ENCODE data around the gene SPRR3. TPM values are rescaled to one million over a fixed set of nuclear protein-coding genes. Genes with fewer than 3 reads are reported as not detected.

The SPRR3 gene
- total and polyA plus RNA-seq, 3 experiments from 2014 or later: not detected

GRCh38 chr1:153032677-153033308, 31.2 kb downstream of the SPRR3 start:
- CTCF ChIA-PET: no interaction called here
- no peak overlapping the region for H3K4me3 Mint-ChIP-seq
- Histone ChIP-seq H3K4me1 (ENCODE audit: insufficient read depth, low read length) (no peaks in the 10 kb centered on the region), H3K9me3 (ENCODE audit: low read length) (no peaks in the 10 kb centered on the region), H3K4me3 (ENCODE audit: low read length) (no peak overlapping the region), H3K36me3 (ENCODE audit: insufficient read depth, low read length) (no peaks in the 10 kb centered on the region), H3K27ac (ENCODE audit: low read depth, low read length) (no peak overlapping the region), H3K27me3 (ENCODE audit: insufficient read depth, low read length, poor library complexity, severe bottlenecking) (no peaks in the 10 kb centered on the region)
- no peaks in the 10 kb centered on the region for H3K36me3 Mint-ChIP-seq
- H3K27ac Mint-ChIP-seq: no peak overlapping the region
- POLR2A ChIA-PET: no interaction called here
- no peaks in the 10 kb centered on the region for H3K4me1 Mint-ChIP-seq
- H3K9me3 Mint-ChIP-seq: peaks cover 0 to 2% (median 0%) of the 10 kb centered on the region in 5 donors
- DNase-seq: no peak
- peaks cover 15% of the 10 kb centered on the region in 2 donors for H3K27me3 Mint-ChIP-seq

GRCh38 chr1:153035211-153035610, 33.7 kb downstream of the SPRR3 start:
- no peaks in the 10 kb centered on the region for H3K36me3 Mint-ChIP-seq
- no peak overlapping the region for H3K27ac ChIP-seq (ENCODE audit: low read depth, low read length)
- DNase-seq: no peak
- H3K4me1 ChIP-seq (ENCODE audit: insufficient read depth, low read length): no peaks in the 10 kb centered on the region
- H3K4me3 Mint-ChIP-seq: no peak overlapping the region
- H3K27ac Mint-ChIP-seq: no peak overlapping the region
- H3K9me3 Mint-ChIP-seq: peaks cover 0 to 2% (median 0%) of the 10 kb centered on the region in 5 donors
- POLR2A ChIA-PET: no interaction called here
- no peaks in the 10 kb centered on the region for H3K27me3 ChIP-seq (ENCODE audit: insufficient read depth, low read length, poor library complexity, severe bottlenecking)
- no peaks in the 10 kb centered on the region for H3K9me3 ChIP-seq (ENCODE audit: low read length)
- no peaks in the 10 kb centered on the region for H3K36me3 ChIP-seq (ENCODE audit: insufficient read depth, low read length)
- H3K4me1 Mint-ChIP-seq: no peaks in the 10 kb centered on the region
- CTCF ChIA-PET: no interaction called here
- H3K4me3 ChIP-seq (ENCODE audit: low read length): no peak overlapping the region
- peaks cover 12 to 21% of the 10 kb centered on the region in 2 donors for H3K27me3 Mint-ChIP-seq

- CTCF ChIA-PET: no interaction called here
- Mint-ChIP-seq H3K27ac (no peak within 1 kb of the TSS), H3K27me3 (peaks cover 16 to 59% of the 10 kb centered on the region in 2 donors)
These were observed 39.5 kb downstream of the SPRR3 start, which contains the start of gene SPRR2D for GRCh38 chr1:153040950-153041631. TSS of gene SPRR2D (minus strand) at chr1:153041120. CDS start at chr1:153040346, 774 bp downstream.

GRCh38 chr1:153049211-153049610, 47.7 kb downstream of the SPRR3 start:
- H3K27ac Mint-ChIP-seq: no peak overlapping the region
- no peaks in the 10 kb centered on the region for H3K9me3 ChIP-seq (ENCODE audit: low read length)

More at GRCh38 chr1:153040950-153041631, 39.5 kb downstream of the SPRR3 start, which contains the start of gene SPRR2D:
- DNase-seq: no peak
- Histone ChIP-seq H3K4me3 (ENCODE audit: low read length) (no peak within 1 kb of the TSS), H3K4me1 (ENCODE audit: insufficient read depth, low read length) (no peaks in the 10 kb centered on the region), H3K27me3 (ENCODE audit: insufficient read depth, low read length, poor library complexity, severe bottlenecking) (no peaks in the 10 kb centered on the region), H3K9me3 (ENCODE audit: low read length) (no peaks in the 10 kb centered on the region), H3K36me3 (ENCODE audit: insufficient read depth, low read length) (no peaks in the 10 kb centered on the region), H3K27ac (ENCODE audit: low read depth, low read length) (no peak within 1 kb of the TSS)
- Mint-ChIP-seq H3K9me3 (no peaks in the 10 kb centered on the region), H3K36me3 (no peaks in the 10 kb centered on the region), H3K4me1 (no peaks in the 10 kb centered on the region), H3K4me3 (no peak within 1 kb of the TSS)
- POLR2A ChIA-PET: no interaction called here

More at GRCh38 chr1:153049211-153049610, 47.7 kb downstream of the SPRR3 start:
- no peaks in the 10 kb centered on the region for H3K4me1 Mint-ChIP-seq
- CTCF ChIA-PET: no interaction called here
- H3K4me1 ChIP-seq (ENCODE audit: insufficient read depth, low read length): no peaks in the 10 kb centered on the region
- H3K4me3 ChIP-seq (ENCODE audit: low read length): no peak overlapping the region
- peaks cover 20 to 57% of the 10 kb centered on the region in 2 donors for H3K27me3 Mint-ChIP-seq
- DNase-seq: no peak
- H3K9me3 Mint-ChIP-seq: peaks cover 0 to 4% (median 0%) of the 10 kb centered on the region in 5 donors
- no peak overlapping the region for H3K4me3 Mint-ChIP-seq
- H3K27ac ChIP-seq (ENCODE audit: low read depth, low read length): no peak overlapping the region
- no peaks in the 10 kb centered on the region for H3K36me3 ChIP-seq (ENCODE audit: insufficient read depth, low read length)
- H3K27me3 ChIP-seq (ENCODE audit: insufficient read depth, low read length, poor library complexity, severe bottlenecking): no peaks in the 10 kb centered on the region
- POLR2A ChIA-PET: no interaction called here
- H3K36me3 Mint-ChIP-seq: no peaks in the 10 kb centered on the region

Other genes starting within 250 kb of the SPRR3 start
- gene KPRP, start 243.7 kb upstream of the SPRR3 start, total RNA-seq: not detected
- gene KPRP, start 243.7 kb upstream of the SPRR3 start, polyA plus RNA-seq: not detected
- gene LCE1F, start 226.6 kb upstream of the SPRR3 start, total RNA-seq: not detected
- not detected for gene LCE1F, start 226.6 kb upstream of the SPRR3 start, polyA plus RNA-seq
- gene LCE1E, start 215.5 kb upstream of the SPRR3 start, total RNA-seq: not detected
- gene LCE1E, start 215.5 kb upstream of the SPRR3 start, polyA plus RNA-seq: not detected
- not detected for gene LCE1D, start 205.0 kb upstream of the SPRR3 start, total RNA-seq
- not detected for gene LCE1D, start 205.0 kb upstream of the SPRR3 start, polyA plus RNA-seq
- gene LCE1C, start 195.1 kb upstream of the SPRR3 start, total RNA-seq: not detected
- not detected for gene LCE1C, start 195.1 kb upstream of the SPRR3 start, polyA plus RNA-seq
- not detected for gene LCE1B, start 189.8 kb upstream of the SPRR3 start, total RNA-seq
- not detected for gene LCE1B, start 189.8 kb upstream of the SPRR3 start, polyA plus RNA-seq
- not detected for gene LCE1A, start 174.3 kb upstream of the SPRR3 start, total RNA-seq
- gene LCE1A, start 174.3 kb upstream of the SPRR3 start, polyA plus RNA-seq: not detected
- not detected for gene LCE6A, start 158.9 kb upstream of the SPRR3 start, total RNA-seq
- not detected for gene LCE6A, start 158.9 kb upstream of the SPRR3 start, polyA plus RNA-seq
- gene LCE7A, start 141.8 kb upstream of the SPRR3 start, total RNA-seq: not detected
- gene LCE7A, start 141.8 kb upstream of the SPRR3 start, polyA plus RNA-seq: not detected
- not detected for gene SMCP, start 123.4 kb upstream of the SPRR3 start, total RNA-seq
- gene SMCP, start 123.4 kb upstream of the SPRR3 start, polyA plus RNA-seq: not detected
- gene IVL, start 93.2 kb upstream of the SPRR3 start, total RNA-seq: not detected
- not detected for gene IVL, start 93.2 kb upstream of the SPRR3 start, polyA plus RNA-seq
- gene SPRR5, start 54.5 kb upstream of the SPRR3 start, total RNA-seq: not detected
- gene SPRR5, start 54.5 kb upstream of the SPRR3 start, polyA plus RNA-seq: not detected
- not detected for gene SPRR4, start 31.1 kb upstream of the SPRR3 start, total RNA-seq
- gene SPRR4, start 31.1 kb upstream of the SPRR3 start, polyA plus RNA-seq: not detected
- not detected for gene SPRR1A, start 17.7 kb upstream of the SPRR3 start, total RNA-seq
- not detected for gene SPRR1A, start 17.7 kb upstream of the SPRR3 start, polyA plus RNA-seq
- gene SPRR1B, start 29.5 kb downstream of the SPRR3 start, total RNA-seq: not detected
- not detected for gene SPRR1B, start 29.5 kb downstream of the SPRR3 start, polyA plus RNA-seq
- gene SPRR2D, start 39.4 kb downstream of the SPRR3 start, total RNA-seq: not detected
- gene SPRR2D, start 39.4 kb downstream of the SPRR3 start, polyA plus RNA-seq: not detected
- gene SPRR2A, start 55.8 kb downstream of the SPRR3 start, total RNA-seq: not detected
- not detected for gene SPRR2A, start 55.8 kb downstream of the SPRR3 start, polyA plus RNA-seq
- not detected for gene SPRR2B, start 69.9 kb downstream of the SPRR3 start, total RNA-seq
- not detected for gene SPRR2B, start 69.9 kb downstream of the SPRR3 start, polyA plus RNA-seq
- not detected for gene SPRR2E, start 92.8 kb downstream of the SPRR3 start, total RNA-seq
- gene SPRR2E, start 92.8 kb downstream of the SPRR3 start, polyA plus RNA-seq: not detected
- gene SPRR2F, start 111.8 kb downstream of the SPRR3 start, total RNA-seq: not detected
- not detected for gene SPRR2F, start 111.8 kb downstream of the SPRR3 start, polyA plus RNA-seq
- not detected for gene SPRR2G, start 149.1 kb downstream of the SPRR3 start, total RNA-seq
- gene SPRR2G, start 149.1 kb downstream of the SPRR3 start, polyA plus RNA-seq: not detected
- gene LELP1, start 201.7 kb downstream of the SPRR3 start, total RNA-seq: not detected
- not detected for gene LELP1, start 201.7 kb downstream of the SPRR3 start, polyA plus RNA-seq
- not detected for gene PRR9, start 215.8 kb downstream of the SPRR3 start, total RNA-seq
- gene PRR9, start 215.8 kb downstream of the SPRR3 start, polyA plus RNA-seq: not detected